C4-2B (cell line): Measurements from ENCODE around the gene PLIN1.

ENCODE experiments used
- H3K27ac ChIP-seq: fragments of 450-650 bp; 2 replicates; pipeline ENCODE4 v1.5.1; 2017
- ZFX ChIP-seq: fragments of 450-650 bp; IDR thresholded peaks from 2 replicates; pipeline ENCODE4 v1.6.1; 2017
- TF ChIP-seq, protein P1 (sequence below): fragments of 450-650 bp; conservative IDR thresholded peaks from 2 replicates; pipeline ENCODE4 v1.5.1; 2017; ENCODE audit warnings: mild to moderate bottlenecking

Gene PLIN1

DNA sequence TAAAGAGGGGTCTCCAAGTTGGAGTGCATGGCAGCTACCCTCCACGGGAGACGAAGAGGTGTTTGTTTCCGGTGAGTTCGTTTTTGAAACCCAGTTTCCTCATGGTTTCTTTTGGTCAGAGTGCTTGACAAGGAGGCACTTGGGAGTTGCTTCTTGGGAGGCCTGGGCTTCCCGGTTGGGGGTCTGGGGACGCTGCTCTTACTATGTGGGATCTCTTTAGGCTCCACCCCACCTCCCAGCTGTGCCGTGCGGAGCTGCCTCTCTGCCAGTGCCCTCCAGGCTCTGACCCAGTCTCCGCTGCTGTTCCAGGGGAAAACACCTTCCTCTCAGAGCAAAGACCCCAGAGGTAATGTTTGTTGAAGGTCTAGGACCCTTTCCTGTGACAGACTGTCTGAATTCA is 53.5 kb downstream of the PLIN1 start:
- H3K27ac ChIP-seq: no peak overlapping the region
- TF ChIP-seq, protein P1, sequence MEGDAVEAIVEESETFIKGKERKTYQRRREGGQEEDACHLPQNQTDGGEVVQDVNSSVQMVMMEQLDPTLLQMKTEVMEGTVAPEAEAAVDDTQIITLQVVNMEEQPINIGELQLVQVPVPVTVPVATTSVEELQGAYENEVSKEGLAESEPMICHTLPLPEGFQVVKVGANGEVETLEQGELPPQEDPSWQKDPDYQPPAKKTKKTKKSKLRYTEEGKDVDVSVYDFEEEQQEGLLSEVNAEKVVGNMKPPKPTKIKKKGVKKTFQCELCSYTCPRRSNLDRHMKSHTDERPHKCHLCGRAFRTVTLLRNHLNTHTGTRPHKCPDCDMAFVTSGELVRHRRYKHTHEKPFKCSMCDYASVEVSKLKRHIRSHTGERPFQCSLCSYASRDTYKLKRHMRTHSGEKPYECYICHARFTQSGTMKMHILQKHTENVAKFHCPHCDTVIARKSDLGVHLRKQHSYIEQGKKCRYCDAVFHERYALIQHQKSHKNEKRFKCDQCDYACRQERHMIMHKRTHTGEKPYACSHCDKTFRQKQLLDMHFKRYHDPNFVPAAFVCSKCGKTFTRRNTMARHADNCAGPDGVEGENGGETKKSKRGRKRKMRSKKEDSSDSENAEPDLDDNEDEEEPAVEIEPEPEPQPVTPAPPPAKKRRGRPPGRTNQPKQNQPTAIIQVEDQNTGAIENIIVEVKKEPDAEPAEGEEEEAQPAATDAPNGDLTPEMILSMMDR: no peak
- no peak for TF ChIP-seq ZFX

DNA sequence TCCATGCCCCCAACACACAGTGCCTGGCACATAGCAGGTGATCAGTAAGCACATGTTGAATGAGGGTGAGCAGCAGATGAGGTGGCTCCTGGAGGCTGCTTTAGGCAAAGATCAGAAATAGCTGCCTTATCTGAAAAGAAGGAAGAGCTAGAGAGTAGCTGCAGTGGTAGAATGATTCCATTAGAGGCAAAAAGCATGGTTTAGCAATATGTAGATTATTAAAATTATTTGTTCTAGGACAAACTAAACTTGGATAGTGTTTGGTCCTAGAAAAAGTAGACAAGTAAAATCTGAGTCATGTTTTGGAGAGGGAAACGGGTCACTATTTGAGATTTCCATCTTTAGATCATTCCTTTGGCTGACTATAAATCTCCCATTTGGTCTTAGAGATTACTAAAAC is 56.0 kb downstream of the PLIN1 start:
- TF ChIP-seq, protein P1: no peak
- TF ChIP-seq ZFX: no peak
- no peak overlapping the region for H3K27ac ChIP-seq

DNA sequence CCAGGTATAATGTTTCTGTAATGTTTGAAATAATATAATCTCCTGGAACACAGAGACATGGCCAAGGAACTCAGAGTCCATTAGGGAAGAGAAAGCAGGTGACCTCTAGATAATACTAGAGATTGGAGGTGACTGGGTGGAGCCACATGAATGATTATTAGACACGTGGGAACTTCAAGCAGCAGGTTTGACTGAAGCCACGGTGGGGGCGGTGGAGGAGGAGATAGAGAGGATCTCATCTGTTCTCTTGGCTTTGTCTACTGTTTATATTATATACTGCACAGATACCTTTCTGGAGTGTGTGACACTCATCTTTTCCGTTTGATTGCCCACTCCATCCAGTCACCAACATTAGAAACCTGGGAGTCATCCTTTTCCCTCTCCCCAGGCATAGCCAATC is 57.6 kb downstream of the PLIN1 start:
- TF ChIP-seq ZFX: no peak
- TF ChIP-seq, protein P1: no peak
- H3K27ac ChIP-seq: no peak overlapping the region

DNA sequence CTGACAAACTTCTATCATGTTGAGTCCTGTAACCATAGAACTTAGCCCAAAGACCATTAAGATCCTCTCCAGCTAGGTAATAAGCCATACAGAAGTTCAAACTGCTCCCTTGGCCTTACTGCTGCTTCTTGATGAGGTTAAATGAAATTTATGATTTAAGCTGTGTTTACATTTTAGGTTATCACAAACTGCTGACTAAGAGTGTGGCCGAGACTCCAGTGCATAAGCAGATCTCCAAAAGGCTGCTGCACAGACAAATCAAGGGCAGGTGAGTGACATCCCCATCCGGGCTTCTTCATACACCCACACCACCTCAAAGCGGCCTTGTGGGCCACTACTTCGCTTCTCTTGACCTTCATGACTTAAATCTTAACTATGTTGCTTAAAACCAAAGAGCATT is 62.9 kb downstream of the PLIN1 start:
- TF ChIP-seq ZFX: no peak
- TF ChIP-seq, protein P1: no peak
- no peak overlapping the region for H3K27ac ChIP-seq

DNA sequence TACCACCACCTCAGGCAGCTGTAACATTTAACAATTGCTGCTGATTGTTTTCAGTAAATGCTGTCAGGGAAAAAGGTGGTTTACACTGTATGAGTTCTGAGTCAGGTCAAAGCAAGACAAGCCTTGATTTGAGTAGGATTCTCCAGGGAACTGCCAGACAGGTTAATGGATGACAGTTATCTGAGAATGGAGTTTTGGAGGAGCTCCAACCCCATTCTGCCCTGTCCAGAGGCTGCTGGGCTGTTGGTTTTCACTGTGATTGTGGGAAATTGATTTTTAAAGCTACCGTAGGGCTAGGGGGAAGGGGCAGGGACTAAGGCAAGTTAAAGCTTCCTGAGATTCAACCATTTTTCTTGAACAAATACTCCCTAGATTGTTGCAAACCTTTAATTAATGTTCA is 64.0 kb downstream of the PLIN1 start:
- no peak overlapping the region for H3K27ac ChIP-seq
- TF ChIP-seq ZFX: no peak
- TF ChIP-seq, protein P1: no peak
